NCI-H187 treated with DMSO at 0.1 percent for 48 hours (cell line): Measurements from ENCODE around the gene TNPO3.
"Not testable (repeated sequence)": the region's sequence is repeated elsewhere in the genome, so short reads cannot be mapped to it uniquely, and the experiment has no call there.

ENCODE experiments used
- DNase-seq: peaks from one replicate; lab custom pipeline; 2025; lab: John Stamatoyannopoulos, UW

TNPO3 gene

GRCh38 chr7:129069021-129069420 is 14.1 kb upstream of the TNPO3 start:
- DNase-seq: no peak

GRCh38 chr7:129067943-129068548 is 13.1 kb upstream of the TNPO3 start:
- no peak for DNase-seq

GRCh38 chr7:129067132-129067561 is 12.2 kb upstream of the TNPO3 start:
- not testable (repeated sequence) for DNase-seq

- DNase-seq: no peak
Observed at GRCh38 chr7:129066290-129067131, 11.6 kb upstream of the TNPO3 start.

- DNase-seq: no peak
Observed at GRCh38 chr7:129055861-129056464, 1.1 kb upstream of the TNPO3 start.

GRCh38 chr7:129055294-129055816 is 444 bp upstream of the TNPO3 start:
- no peak for DNase-seq

GRCh38 chr7:129053938-129054437 is 923 bp downstream of the TNPO3 start:
- DNase-seq: no peak

GRCh38 chr7:129052441-129052840 is 2.5 kb downstream of the TNPO3 start:
- no peak for DNase-seq

- DNase-seq: not testable (repeated sequence)
Observed at GRCh38 chr7:129051459-129051858, 3.5 kb downstream of the TNPO3 start.

GRCh38 chr7:129047761-129048160 is 7.2 kb downstream of the TNPO3 start:
- no peak for DNase-seq

GRCh38 chr7:129045682-129046081 is 9.2 kb downstream of the TNPO3 start:
- DNase-seq: no peak

GRCh38 chr7:129043012-129043411 is 11.9 kb downstream of the TNPO3 start:
- DNase-seq: no peak

GRCh38 chr7:129041142-129042085 is 13.5 kb downstream of the TNPO3 start:
- no peak for DNase-seq

- not testable (repeated sequence) for DNase-seq
Observed at GRCh38 chr7:129038468-129038867, 16.4 kb downstream of the TNPO3 start.

- no peak for DNase-seq
Observed at GRCh38 chr7:129037585-129037984, 17.3 kb downstream of the TNPO3 start.

GRCh38 chr7:129032017-129032416 is 22.9 kb downstream of the TNPO3 start:
- DNase-seq: no peak

- no peak for DNase-seq
Observed at GRCh38 chr7:129030440-129030839, 24.5 kb downstream of the TNPO3 start.

- DNase-seq: no peak
Observed at GRCh38 chr7:129024125-129024524, 30.8 kb downstream of the TNPO3 start.

- no peak for DNase-seq
Observed at GRCh38 chr7:129021656-129022055, 33.3 kb downstream of the TNPO3 start.

- DNase-seq: no peak
Observed at GRCh38 chr7:129017933-129018538, 36.9 kb downstream of the TNPO3 start.

GRCh38 chr7:129017264-129017663 is 37.6 kb downstream of the TNPO3 start:
- no peak for DNase-seq
